PC-9 (cell line): ENCODE data around the gene TTC13.

Experiments
- EZH2 ChIP-seq: fragments of 200-600 bp; sonication (generic); IDR thresholded peaks from 2 replicates; pipeline ENCODE4 v1.8.0; 2017; ENCODE audit warnings: antibody characterized with exemption, low read depth
- TF ChIP-seq, protein P1 (sequence below): fragments of 200-600 bp; sonication (generic); conservative IDR thresholded peaks from 2 replicates; pipeline ENCODE4 v1.6.1; 2017; ENCODE audit warnings: mixed run types, antibody characterized with exemption, mild to moderate bottlenecking, moderate library complexity

DNA sequence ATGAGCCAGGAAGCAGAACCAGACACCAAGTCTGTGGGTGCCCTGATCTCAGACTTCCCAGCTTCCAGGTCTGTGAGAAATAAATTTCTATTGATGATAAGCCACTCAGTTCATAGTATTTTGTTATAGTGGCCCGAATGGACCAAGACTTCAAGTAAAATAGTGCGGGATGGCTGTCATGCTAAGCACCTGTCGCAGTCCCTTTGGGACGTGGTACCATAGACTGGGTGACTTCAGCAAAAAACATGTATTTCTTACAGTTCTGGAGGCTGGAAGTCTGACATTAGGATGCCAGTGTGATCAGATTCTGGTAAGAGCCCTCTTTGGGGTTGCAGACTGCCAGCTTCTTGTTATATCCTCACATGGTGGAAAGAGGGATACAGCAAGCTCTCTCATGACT, 107.7 kb downstream of the TTC13 start:
- TF ChIP-seq, protein P1, sequence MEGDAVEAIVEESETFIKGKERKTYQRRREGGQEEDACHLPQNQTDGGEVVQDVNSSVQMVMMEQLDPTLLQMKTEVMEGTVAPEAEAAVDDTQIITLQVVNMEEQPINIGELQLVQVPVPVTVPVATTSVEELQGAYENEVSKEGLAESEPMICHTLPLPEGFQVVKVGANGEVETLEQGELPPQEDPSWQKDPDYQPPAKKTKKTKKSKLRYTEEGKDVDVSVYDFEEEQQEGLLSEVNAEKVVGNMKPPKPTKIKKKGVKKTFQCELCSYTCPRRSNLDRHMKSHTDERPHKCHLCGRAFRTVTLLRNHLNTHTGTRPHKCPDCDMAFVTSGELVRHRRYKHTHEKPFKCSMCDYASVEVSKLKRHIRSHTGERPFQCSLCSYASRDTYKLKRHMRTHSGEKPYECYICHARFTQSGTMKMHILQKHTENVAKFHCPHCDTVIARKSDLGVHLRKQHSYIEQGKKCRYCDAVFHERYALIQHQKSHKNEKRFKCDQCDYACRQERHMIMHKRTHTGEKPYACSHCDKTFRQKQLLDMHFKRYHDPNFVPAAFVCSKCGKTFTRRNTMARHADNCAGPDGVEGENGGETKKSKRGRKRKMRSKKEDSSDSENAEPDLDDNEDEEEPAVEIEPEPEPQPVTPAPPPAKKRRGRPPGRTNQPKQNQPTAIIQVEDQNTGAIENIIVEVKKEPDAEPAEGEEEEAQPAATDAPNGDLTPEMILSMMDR, result no peak
- TF ChIP-seq EZH2, result no peak
